GM23338 (cell line): ENCODE data around the gene FGF10. TPM values are rescaled to one million over a fixed set of nuclear protein-coding genes. Genes with fewer than 3 reads are reported as not detected.

Source experiments
- ATAC-seq: fragments of 200-7000 bp; cut with Tn5 transposase; 3 replicates; pipeline ENCODE4 v1.9.1; 2020
- DNase-seq: peaks from one replicate; pipeline ENCODE4 v3.0.0-alpha.2; 2015; ENCODE audit warnings: low spot score
- H2AFZ ChIP-seq: fragments of 200-600 bp; sonication (generic); 2 replicates; pipeline ENCODE4 v1.8.0; 2016; ENCODE audit warnings: antibody characterized with exemption, mild to moderate bottlenecking, moderate library complexity
- H3F3A ChIP-seq: fragments of 200-600 bp; sonication (generic); replicated peaks from 2 replicates; pipeline ENCODE4 v1.8.0; 2017; ENCODE audit warnings: antibody characterized with exemption, mixed run types, low read depth
- H3K27ac ChIP-seq: fragments of 200-600 bp; sonication (generic); 2 replicates; pipeline ENCODE4 v1.6.1; 2016; ENCODE audit warnings: low read depth
- H3K27me3 ChIP-seq: fragments of 200-600 bp; sonication (generic); 2 replicates; pipeline ENCODE4 v1.8.0; 2016; ENCODE audit warnings: mild to moderate bottlenecking, mixed run types, moderate library complexity; ENCODE audit not compliant: insufficient read depth
- H3K36me3 ChIP-seq: fragments of 200-600 bp; sonication (generic); 2 replicates; pipeline ENCODE4 v1.8.0; 2016; ENCODE audit warnings: mild to moderate bottlenecking; ENCODE audit not compliant: insufficient read depth
- H3K4me1 ChIP-seq: fragments of 200-600 bp; sonication (generic); 2 replicates; pipeline ENCODE4 v1.8.0; 2016; ENCODE audit warnings: mild to moderate bottlenecking, moderate library complexity; ENCODE audit not compliant: insufficient read depth
- H3K4me2 ChIP-seq: fragments of 200-600 bp; sonication (generic); 2 replicates; pipeline ENCODE4 v1.7.1; 2017; ENCODE audit warnings: mixed run types
- H3K4me3 ChIP-seq: fragments of 200-600 bp; sonication (generic); 2 replicates; pipeline ENCODE4 v1.6.1; 2016; ENCODE audit warnings: mixed run types
- H3K79me2 ChIP-seq: fragments of 200-600 bp; sonication (generic); replicated peaks from 2 replicates; pipeline ENCODE4 v1.8.0; 2017; ENCODE audit warnings: mild to moderate bottlenecking; ENCODE audit not compliant: insufficient read depth
- H3K9me2 ChIP-seq: fragments of 200-600 bp; sonication (generic); 2 replicates; pipeline ENCODE4 v1.8.0; 2017; ENCODE audit not compliant: insufficient read depth
- H4K20me1 ChIP-seq: fragments of 200-600 bp; sonication (generic); replicated peaks from 2 replicates; pipeline ENCODE4 v1.8.0; 2017; ENCODE audit warnings: mild to moderate bottlenecking; ENCODE audit not compliant: insufficient read depth
- H3K27ac Mint-ChIP-seq: 2 replicates; pipeline ENCODE4 v1.8.0; 2020; ENCODE audit warnings: inconsistent platforms, mild to moderate bottlenecking, moderate library complexity, mixed read lengths
- H3K27me3 Mint-ChIP-seq: 3 replicates; pipeline ENCODE4 v1.8.0; 2022; ENCODE audit warnings: low read depth, mild to moderate bottlenecking, moderate library complexity, mixed read lengths, inconsistent platforms; ENCODE audit not compliant: insufficient read depth, poor library complexity
- H3K36me3 Mint-ChIP-seq: 3 replicates; pipeline ENCODE4 v1.8.0; 2021; ENCODE audit warnings: low read depth, mild to moderate bottlenecking, inconsistent platforms, moderate library complexity, mixed read lengths
- H3K4me1 Mint-ChIP-seq: 3 replicates; pipeline ENCODE4 v1.8.0; 2020; ENCODE audit warnings: mild to moderate bottlenecking, inconsistent platforms, mixed read lengths
- H3K4me3 Mint-ChIP-seq: 3 replicates; pipeline ENCODE4 v1.8.0; 2021; ENCODE audit warnings: moderate library complexity, mild to moderate bottlenecking, inconsistent platforms, mixed read lengths
- H3K9me3 Mint-ChIP-seq: 3 replicates; pipeline ENCODE4 v1.8.0; 2020; ENCODE audit warnings: moderate library complexity, mild to moderate bottlenecking, inconsistent platforms, mixed read lengths
- CREB1 ChIP-seq: fragments of 250-450 bp; sonication (Bioruptor Pico); IDR thresholded peaks from 2 replicates; pipeline ENCODE4 v1.5.0; 2020; ENCODE audit warnings: low read depth, mild to moderate bottlenecking, moderate library complexity
- JUNB ChIP-seq: IDR thresholded peaks from one replicate; pipeline ENCODE4 v1.6.1; 2016; ENCODE audit warnings: antibody characterized with exemption; ENCODE audit not compliant: unreplicated experiment
- POLR2AphosphoS5 ChIP-seq: IDR thresholded peaks from 2 replicates; pipeline ENCODE4 v1.6.1; 2016; ENCODE audit warnings: antibody characterized with exemption, low read depth
- REST ChIP-seq: IDR thresholded peaks from one replicate; pipeline ENCODE4 v1.6.1; 2018; ENCODE audit warnings: antibody characterized with exemption; ENCODE audit not compliant: unreplicated experiment
- ZNF114 ChIP-seq: fragments of 250-450 bp; sonication (Bioruptor Pico); IDR thresholded peaks from 2 replicates; pipeline ENCODE4 v1.5.0; 2020; ENCODE audit warnings: mild to moderate bottlenecking, moderate library complexity
- polyA plus RNA-seq: library from polyadenylated mRNA; unstranded; fragments of >200 nt; fragmentation: Nextera tagmentation; extraction: Ambion mirVana; gene quantifications from 2 replicates; pipeline ENCODE4 v1.2.1, GENCODE V29; 2016
- total RNA-seq: library from RNA; depleted of rRNA; stranded (reverse); fragments of >200 nt; shearing (Covaris generic); gene quantifications from 2 replicates; pipeline ENCODE4 v1.2.3, GENCODE V29; 2014
- TF ChIP-seq, protein P1 (sequence below): IDR thresholded peaks from 2 replicates; pipeline ENCODE4 v1.6.1; 2016; ENCODE audit warnings: antibody characterized with exemption
- TF ChIP-seq, protein P2 (sequence below), 2 experiments: fragments of 200-600 bp in 1 of 2; sonication (generic) in 1 of 2; conservative IDR thresholded peaks; 2 replicates each; pipeline versions ENCODE4 v1.5.1 to v1.6.1; 2016 to 2017; ENCODE audit warnings: antibody characterized with exemption in 2 of 2, low read depth in 2 of 2, mild to moderate bottlenecking in 2 of 2, moderate library complexity in 1 of 2

Gene FGF10
- total and polyA plus RNA-seq, 2 experiments from 2014 or later = 0.24 to 0.50 TPM

DNA sequence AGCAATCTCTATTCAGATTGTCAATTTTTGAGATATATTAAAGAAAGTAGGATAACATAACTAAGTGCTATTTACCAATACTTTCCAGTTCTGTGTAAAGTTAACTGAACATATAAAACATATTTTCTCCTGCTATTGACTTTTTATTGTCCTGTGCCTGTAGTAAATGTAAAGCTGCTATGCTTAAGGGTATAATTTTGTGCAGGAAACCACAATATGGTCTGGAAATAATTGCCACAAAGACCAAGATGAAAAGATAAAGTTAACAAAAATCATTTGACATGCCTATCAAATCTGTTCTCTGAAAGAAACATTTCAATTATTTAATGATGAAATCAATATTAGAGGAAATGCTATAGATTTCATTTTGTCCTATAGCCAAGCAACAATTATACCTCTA, 121.3 kb downstream of the FGF10 start (continued):
- TF ChIP-seq JUNB = no peak
- no peak for TF ChIP-seq REST
- TF ChIP-seq, protein P1, sequence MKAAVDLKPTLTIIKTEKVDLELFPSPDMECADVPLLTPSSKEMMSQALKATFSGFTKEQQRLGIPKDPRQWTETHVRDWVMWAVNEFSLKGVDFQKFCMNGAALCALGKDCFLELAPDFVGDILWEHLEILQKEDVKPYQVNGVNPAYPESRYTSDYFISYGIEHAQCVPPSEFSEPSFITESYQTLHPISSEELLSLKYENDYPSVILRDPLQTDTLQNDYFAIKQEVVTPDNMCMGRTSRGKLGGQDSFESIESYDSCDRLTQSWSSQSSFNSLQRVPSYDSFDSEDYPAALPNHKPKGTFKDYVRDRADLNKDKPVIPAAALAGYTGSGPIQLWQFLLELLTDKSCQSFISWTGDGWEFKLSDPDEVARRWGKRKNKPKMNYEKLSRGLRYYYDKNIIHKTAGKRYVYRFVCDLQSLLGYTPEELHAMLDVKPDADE = no peak
- TF ChIP-seq CREB1 (CRISPR knock-in tag) = no peak
- no peak for TF ChIP-seq ZNF114 (CRISPR knock-in tag)
- no peak for TF ChIP-seq POLR2AphosphoS5
- TF ChIP-seq, protein P2, sequence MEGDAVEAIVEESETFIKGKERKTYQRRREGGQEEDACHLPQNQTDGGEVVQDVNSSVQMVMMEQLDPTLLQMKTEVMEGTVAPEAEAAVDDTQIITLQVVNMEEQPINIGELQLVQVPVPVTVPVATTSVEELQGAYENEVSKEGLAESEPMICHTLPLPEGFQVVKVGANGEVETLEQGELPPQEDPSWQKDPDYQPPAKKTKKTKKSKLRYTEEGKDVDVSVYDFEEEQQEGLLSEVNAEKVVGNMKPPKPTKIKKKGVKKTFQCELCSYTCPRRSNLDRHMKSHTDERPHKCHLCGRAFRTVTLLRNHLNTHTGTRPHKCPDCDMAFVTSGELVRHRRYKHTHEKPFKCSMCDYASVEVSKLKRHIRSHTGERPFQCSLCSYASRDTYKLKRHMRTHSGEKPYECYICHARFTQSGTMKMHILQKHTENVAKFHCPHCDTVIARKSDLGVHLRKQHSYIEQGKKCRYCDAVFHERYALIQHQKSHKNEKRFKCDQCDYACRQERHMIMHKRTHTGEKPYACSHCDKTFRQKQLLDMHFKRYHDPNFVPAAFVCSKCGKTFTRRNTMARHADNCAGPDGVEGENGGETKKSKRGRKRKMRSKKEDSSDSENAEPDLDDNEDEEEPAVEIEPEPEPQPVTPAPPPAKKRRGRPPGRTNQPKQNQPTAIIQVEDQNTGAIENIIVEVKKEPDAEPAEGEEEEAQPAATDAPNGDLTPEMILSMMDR (conservative IDR thresholded peaks at IDR 0.05; ENCODE audit: low read depth in 2 of 2) = no peak

DNA sequence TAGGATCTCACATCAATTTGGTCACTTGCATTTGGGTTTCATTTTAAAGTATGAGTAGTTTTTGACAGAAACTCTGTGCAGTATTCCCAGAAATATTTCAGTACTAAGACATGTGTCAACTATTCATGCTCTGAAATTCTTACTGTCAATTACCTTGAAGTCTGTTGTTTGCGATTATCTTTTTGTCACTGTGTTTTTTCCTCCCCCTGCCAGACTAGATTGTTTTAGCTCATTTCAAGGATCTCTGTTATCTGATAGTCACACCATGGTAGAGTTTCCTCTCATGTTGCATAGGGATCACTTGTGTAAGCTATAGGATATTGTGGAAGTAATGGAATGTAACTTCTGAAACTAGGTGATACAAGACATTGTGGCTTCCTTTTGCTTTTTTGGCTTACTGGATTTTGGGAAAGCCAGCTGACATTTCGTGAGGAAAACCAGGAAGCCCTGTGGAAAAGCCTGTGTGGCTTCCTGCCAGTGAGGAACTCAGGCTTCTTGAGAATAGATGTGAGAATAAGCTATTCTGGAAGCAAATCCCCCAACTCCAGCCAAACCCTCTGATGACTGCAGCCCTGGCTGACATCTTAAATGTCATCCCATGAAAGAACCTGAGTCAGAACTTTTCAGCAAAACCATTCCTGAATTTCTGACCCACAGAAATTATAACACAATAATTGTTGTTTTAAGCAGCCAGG, 122.2 kb downstream of the FGF10 start:
- no peaks in the 10 kb centered on the region for H3K9me2 ChIP-seq
- H3K4me2 ChIP-seq = no peak overlapping the region
- H3K27me3 ChIP-seq = no peaks in the 10 kb centered on the region
- H3K36me3 Mint-ChIP-seq = no peaks in the 10 kb centered on the region
- H3K27me3 Mint-ChIP-seq = peaks cover 3% of the 10 kb centered on the region
- DNase-seq (no peak), ATAC-seq (no peak)
- H2AFZ ChIP-seq = peak overlapping the region; percentile 21
- H4K20me1 ChIP-seq = no peaks in the 10 kb centered on the region
- H3K4me1 ChIP-seq = peaks cover 5% of the 10 kb centered on the region; the same call in 1 of the 2 replicates
- no peaks in the 10 kb centered on the region for H3K9me3 Mint-ChIP-seq
- no peaks in the 10 kb centered on the region for H3F3A ChIP-seq
- H3K4me3 Mint-ChIP-seq = no peak overlapping the region
- no peak overlapping the region for H3K27ac Mint-ChIP-seq
- H3K79me2 ChIP-seq = no peaks in the 10 kb centered on the region
- no peak overlapping the region for H3K4me3 ChIP-seq
- no peaks in the 10 kb centered on the region for H3K36me3 ChIP-seq
- TF ChIP-seq, protein P2 (conservative IDR thresholded peaks at IDR 0.05; ENCODE audit: low read depth in 2 of 2) = no peak
- TF ChIP-seq CREB1 (CRISPR knock-in tag) = no peak
- no peak for TF ChIP-seq REST
- no peak overlapping the region for H3K27ac ChIP-seq
- peaks cover 19% of the 10 kb centered on the region; the same call in 2 of the 3 replicates for H3K4me1 Mint-ChIP-seq
